GM23338 (cell line): ENCODE measurements around the gene HORMAD2. TPM values are rescaled to one million over a fixed set of nuclear protein-coding genes. Genes with fewer than 3 reads are reported as not detected.

Experiments
- ATAC-seq: fragments of 200-7000 bp; cut with Tn5 transposase; 3 replicates; pipeline ENCODE4 v1.9.1; 2020
- DNase-seq: peaks from one replicate; pipeline ENCODE4 v3.0.0-alpha.2; 2015; ENCODE audit warnings: low spot score
- H2AFZ ChIP-seq: fragments of 200-600 bp; sonication (generic); 2 replicates; pipeline ENCODE4 v1.8.0; 2016; ENCODE audit warnings: antibody characterized with exemption, mild to moderate bottlenecking, moderate library complexity
- H3F3A ChIP-seq: fragments of 200-600 bp; sonication (generic); replicated peaks from 2 replicates; pipeline ENCODE4 v1.8.0; 2017; ENCODE audit warnings: antibody characterized with exemption, mixed run types, low read depth
- H3K27ac ChIP-seq: fragments of 200-600 bp; sonication (generic); 2 replicates; pipeline ENCODE4 v1.6.1; 2016; ENCODE audit warnings: low read depth
- H3K27me3 ChIP-seq: fragments of 200-600 bp; sonication (generic); 2 replicates; pipeline ENCODE4 v1.8.0; 2016; ENCODE audit warnings: mild to moderate bottlenecking, mixed run types, moderate library complexity; ENCODE audit not compliant: insufficient read depth
- H3K36me3 ChIP-seq: fragments of 200-600 bp; sonication (generic); 2 replicates; pipeline ENCODE4 v1.8.0; 2016; ENCODE audit warnings: mild to moderate bottlenecking; ENCODE audit not compliant: insufficient read depth
- H3K4me1 ChIP-seq: fragments of 200-600 bp; sonication (generic); 2 replicates; pipeline ENCODE4 v1.8.0; 2016; ENCODE audit warnings: mild to moderate bottlenecking, moderate library complexity; ENCODE audit not compliant: insufficient read depth
- H3K4me2 ChIP-seq: fragments of 200-600 bp; sonication (generic); 2 replicates; pipeline ENCODE4 v1.7.1; 2017; ENCODE audit warnings: mixed run types
- H3K4me3 ChIP-seq: fragments of 200-600 bp; sonication (generic); 2 replicates; pipeline ENCODE4 v1.6.1; 2016; ENCODE audit warnings: mixed run types
- H3K79me2 ChIP-seq: fragments of 200-600 bp; sonication (generic); replicated peaks from 2 replicates; pipeline ENCODE4 v1.8.0; 2017; ENCODE audit warnings: mild to moderate bottlenecking; ENCODE audit not compliant: insufficient read depth
- H3K9me2 ChIP-seq: fragments of 200-600 bp; sonication (generic); 2 replicates; pipeline ENCODE4 v1.8.0; 2017; ENCODE audit not compliant: insufficient read depth
- H4K20me1 ChIP-seq: fragments of 200-600 bp; sonication (generic); replicated peaks from 2 replicates; pipeline ENCODE4 v1.8.0; 2017; ENCODE audit warnings: mild to moderate bottlenecking; ENCODE audit not compliant: insufficient read depth
- H3K27ac Mint-ChIP-seq: 2 replicates; pipeline ENCODE4 v1.8.0; 2020; ENCODE audit warnings: inconsistent platforms, mild to moderate bottlenecking, moderate library complexity, mixed read lengths
- H3K27me3 Mint-ChIP-seq: 3 replicates; pipeline ENCODE4 v1.8.0; 2022; ENCODE audit warnings: low read depth, mild to moderate bottlenecking, moderate library complexity, mixed read lengths, inconsistent platforms; ENCODE audit not compliant: insufficient read depth, poor library complexity
- H3K36me3 Mint-ChIP-seq: 3 replicates; pipeline ENCODE4 v1.8.0; 2021; ENCODE audit warnings: low read depth, mild to moderate bottlenecking, inconsistent platforms, moderate library complexity, mixed read lengths
- H3K4me1 Mint-ChIP-seq: 3 replicates; pipeline ENCODE4 v1.8.0; 2020; ENCODE audit warnings: mild to moderate bottlenecking, inconsistent platforms, mixed read lengths
- H3K4me3 Mint-ChIP-seq: 3 replicates; pipeline ENCODE4 v1.8.0; 2021; ENCODE audit warnings: moderate library complexity, mild to moderate bottlenecking, inconsistent platforms, mixed read lengths
- H3K9me3 Mint-ChIP-seq: 3 replicates; pipeline ENCODE4 v1.8.0; 2020; ENCODE audit warnings: moderate library complexity, mild to moderate bottlenecking, inconsistent platforms, mixed read lengths
- CREB1 ChIP-seq: fragments of 250-450 bp; sonication (Bioruptor Pico); IDR thresholded peaks from 2 replicates; pipeline ENCODE4 v1.5.0; 2020; ENCODE audit warnings: low read depth, mild to moderate bottlenecking, moderate library complexity
- ETS1 ChIP-seq: IDR thresholded peaks from 2 replicates; pipeline ENCODE4 v1.6.1; 2016; ENCODE audit warnings: antibody characterized with exemption
- EZH2 ChIP-seq: fragments of 200-600 bp; sonication (generic); IDR thresholded peaks from one replicate; pipeline ENCODE4 v1.8.0; 2017; ENCODE audit warnings: antibody characterized with exemption, mild to moderate bottlenecking, low read depth; ENCODE audit not compliant: unreplicated experiment
- EZH2phosphoT487 ChIP-seq: fragments of 200-600 bp; sonication (generic); IDR thresholded peaks from one replicate; pipeline ENCODE4 v1.8.1; 2018; ENCODE audit warnings: antibody characterized with exemption; ENCODE audit not compliant: unreplicated experiment
- ZNF114 ChIP-seq: fragments of 250-450 bp; sonication (Bioruptor Pico); IDR thresholded peaks from 2 replicates; pipeline ENCODE4 v1.5.0; 2020; ENCODE audit warnings: mild to moderate bottlenecking, moderate library complexity
- ZNF462 ChIP-seq: fragments of 250-450 bp; sonication (Bioruptor Pico); IDR thresholded peaks from 2 replicates; pipeline ENCODE4 v1.5.0; 2020; ENCODE audit warnings: mild to moderate bottlenecking, moderate library complexity
- polyA plus RNA-seq: library from polyadenylated mRNA; unstranded; fragments of >200 nt; fragmentation: Nextera tagmentation; extraction: Ambion mirVana; gene quantifications from 2 replicates; pipeline ENCODE4 v1.2.1, GENCODE V29; 2016
- total RNA-seq: library from RNA; depleted of rRNA; stranded (reverse); fragments of >200 nt; shearing (Covaris generic); gene quantifications from 2 replicates; pipeline ENCODE4 v1.2.3, GENCODE V29; 2014

The HORMAD2 gene
- total and polyA plus RNA-seq, 2 experiments from 2014 or later: 0.40 TPM; not detected in 1

DNA sequence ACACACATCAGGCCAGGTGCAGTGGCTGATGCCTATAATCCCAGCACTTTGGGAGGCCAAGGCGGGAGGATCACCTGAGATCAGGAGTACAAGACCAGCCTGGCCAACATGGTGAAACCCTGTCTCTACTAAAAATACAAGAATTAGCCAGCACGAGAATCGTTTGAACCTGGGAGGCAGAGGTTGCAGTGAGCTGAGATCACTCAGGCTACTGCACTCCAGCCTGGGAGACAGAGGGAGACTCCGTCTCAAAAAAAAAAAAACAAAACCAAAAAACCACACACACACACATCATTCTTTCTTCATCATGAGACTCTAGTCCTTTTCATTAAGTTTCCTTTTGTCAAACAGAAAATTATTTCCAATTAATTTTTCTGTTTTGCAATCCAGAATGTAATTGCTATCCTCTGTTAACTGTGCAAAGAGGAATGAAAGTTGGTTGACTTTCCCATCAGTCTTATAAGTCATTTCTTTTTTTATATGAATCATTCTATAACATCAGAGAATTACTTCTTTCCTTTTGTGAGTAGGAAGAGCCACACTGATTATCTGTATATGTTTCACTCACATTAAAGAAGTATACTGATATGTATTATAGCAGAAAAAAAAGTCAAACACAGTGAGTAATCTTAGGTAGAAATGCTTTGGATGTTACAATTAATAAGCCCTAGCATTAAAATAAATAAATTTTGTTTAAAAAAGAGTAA is 52.2 kb downstream of the HORMAD2 start:
- DNase-seq: no peak
- Mint-ChIP-seq H3K36me3 (no peaks in the 10 kb centered on the region), H3K4me1 (no peaks in the 10 kb centered on the region), H3K4me3 (no peak overlapping the region), H3K27ac (no peak overlapping the region), H3K27me3 (peaks cover 4% of the 10 kb centered on the region), H3K9me3 (no peaks in the 10 kb centered on the region; the same call in 2 of the 3 replicates)
- no peaks in the 10 kb centered on the region for H3K4me1 ChIP-seq
- TF ChIP-seq EZH2phosphoT487: no peak
- no peak for TF ChIP-seq ETS1
- TF ChIP-seq ZNF114 (CRISPR knock-in tag): no peak
- H3K9me2 ChIP-seq: no peaks in the 10 kb centered on the region
- H3K36me3 ChIP-seq: no peaks in the 10 kb centered on the region
- no peak overlapping the region for H3K4me2 ChIP-seq
- H3K27ac ChIP-seq: no peak overlapping the region
- H3K79me2 ChIP-seq: no peaks in the 10 kb centered on the region
- H4K20me1 ChIP-seq: no peaks in the 10 kb centered on the region
- H3K27me3 ChIP-seq: no peaks in the 10 kb centered on the region
- no peak for ATAC-seq
- no peak overlapping the region; the same call in 1 of the 2 replicates for H2AFZ ChIP-seq
- H3F3A ChIP-seq: no peaks in the 10 kb centered on the region
- H3K4me3 ChIP-seq: no peak overlapping the region

- Histone ChIP-seq H3K4me2 (no peak overlapping the region), H4K20me1 (no peaks in the 10 kb centered on the region), H3K27me3 (no peaks in the 10 kb centered on the region), H3K9me2 (no peaks in the 10 kb centered on the region), H3K4me1 (no peaks in the 10 kb centered on the region), H3K79me2 (no peaks in the 10 kb centered on the region), H3F3A (no peaks in the 10 kb centered on the region), H2AFZ (no peak overlapping the region), H3K36me3 (no peaks in the 10 kb centered on the region), H3K27ac (no peak overlapping the region), H3K4me3 (no peak overlapping the region)
- no peaks in the 10 kb centered on the region for H3K36me3 Mint-ChIP-seq
- H3K27me3 Mint-ChIP-seq: peaks cover 6% of the 10 kb centered on the region
- no peak overlapping the region for H3K27ac Mint-ChIP-seq
- no peak overlapping the region for H3K4me3 Mint-ChIP-seq
- DNase-seq: no peak
- H3K9me3 Mint-ChIP-seq: peaks cover 9% of the 10 kb centered on the region; the same call in 2 of the 3 replicates
- H3K4me1 Mint-ChIP-seq: no peaks in the 10 kb centered on the region
- TF ChIP-seq CREB1 (CRISPR knock-in tag) (no peak), EZH2 (no peak), ZNF462 (CRISPR knock-in tag) (no peak)
- no peak for ATAC-seq
Measured at GRCh38 chr22:30140414-30140813, 60.1 kb downstream of the HORMAD2 start.
